SK-N-SH (cell line): ENCODE results near the gene VWF. TPM values are rescaled to one million over a fixed set of nuclear protein-coding genes. Genes with fewer than 3 reads are reported as not detected.

Source experiments
- CTCF ChIA-PET: fragments of 300-600, 350-600 bp; formaldehyde crosslinking; extraction: SDS; loops from one replicate; lab custom pipeline; 2021; lab: Yijun Ruan, JAX
- POLR2A ChIA-PET: fragments of 350-600 bp; sonication (Branson Sonifier 250); formaldehyde crosslinking; extraction: SDS; loops from one replicate; lab custom pipeline; 2020; ENCODE audit warnings: antibody characterized with exemption, inconsistent platforms; lab: Yijun Ruan, JAX
- DNase-seq: peaks from one replicate; pipeline ENCODE4 v3.0.0; 2012
- H2AFZ ChIP-seq: fragments of 200-600 bp; sonication (generic); 2 replicates; pipeline ENCODE4 v1.8.1; 2016; ENCODE audit warnings: antibody characterized with exemption, mild to moderate bottlenecking, low read depth
- H3F3A ChIP-seq: fragments of 200-600 bp; sonication (generic); replicated peaks from 2 replicates; pipeline ENCODE3; 2016; ENCODE audit warnings: antibody characterized with exemption, mild to moderate bottlenecking; ENCODE audit not compliant: insufficient read depth
- H3K27ac ChIP-seq, 2 experiments: fragments of 200-500 bp in 1 of 2; fragments of 200-600 bp in 1 of 2; sonication (Bioruptor generic) in 1 of 2; sonication (generic), shearing (Covaris generic) in 1 of 2; 2 replicates each; pipeline versions ENCODE4 v1.5.1 to v1.6.1; 2014 to 2016; ENCODE audit warnings: low read depth in 2 of 2, inconsistent platforms in 1 of 2, low read length in 1 of 2, mild to moderate bottlenecking in 1 of 2, mixed read lengths in 1 of 2
- H3K27me3 ChIP-seq: fragments of 200-600 bp; sonication (generic), shearing (Covaris generic); 2 replicates; pipeline ENCODE4 v1.6.1; 2016; ENCODE audit warnings: mixed run types; ENCODE audit not compliant: insufficient read depth
- H3K36me3 ChIP-seq, 2 experiments: fragments of 200-500 bp in 1 of 2; fragments of 200-600 bp in 1 of 2; sonication (Bioruptor generic) in 1 of 2; sonication (generic) in 1 of 2; replicated peaks in 1 of 2; 2 replicates each; pipeline versions ENCODE3 to v1.5.1; 2014 to 2016; ENCODE audit warnings: low read length in 1 of 2, mild to moderate bottlenecking in 1 of 2; ENCODE audit not compliant: insufficient read depth in 2 of 2, control insufficient read depth in 1 of 2
- H3K4me1 ChIP-seq, 2 experiments: fragments of 200-500 bp in 1 of 2; fragments of 200-600 bp in 1 of 2; sonication (Bioruptor generic) in 1 of 2; sonication (generic), shearing (Covaris generic) in 1 of 2; 2 replicates each; pipeline versions ENCODE4 v1.5.1 to v1.6.1; 2014 to 2016; ENCODE audit warnings: low read depth in 1 of 2, low read length in 1 of 2, mixed run types in 1 of 2; ENCODE audit not compliant: insufficient read depth in 2 of 2, control insufficient read depth in 1 of 2
- H3K4me2 ChIP-seq: fragments of 200-600 bp; sonication (generic), shearing (Covaris generic); 2 replicates; pipeline ENCODE4 v1.6.1; 2017; ENCODE audit warnings: mixed run types
- H3K4me3 ChIP-seq, 2 experiments: fragments of 200-500 bp in 1 of 2; fragments of 200-600 bp in 1 of 2; sonication (Bioruptor generic) in 1 of 2; sonication (generic), shearing (Covaris generic) in 1 of 2; 2 replicates each; pipeline versions ENCODE4 v1.5.1 to v1.8.1; 2014 to 2016; ENCODE audit warnings: low read depth in 2 of 2, inconsistent platforms in 1 of 2, low read length in 1 of 2, mild to moderate bottlenecking in 1 of 2, mixed read lengths in 1 of 2, moderate library complexity in 1 of 2
- H3K79me2 ChIP-seq: fragments of 200-600 bp; sonication (generic); 2 replicates; pipeline ENCODE4 v1.8.1; 2017; ENCODE audit warnings: mild to moderate bottlenecking; ENCODE audit not compliant: insufficient read depth
- H3K9ac ChIP-seq: fragments of 200-600 bp; sonication (generic); 2 replicates; pipeline ENCODE4 v1.6.1; 2017; ENCODE audit warnings: mixed run types
- H3K9me2 ChIP-seq: fragments of 200-600 bp; sonication (generic); 2 replicates; pipeline ENCODE4 v1.6.1; 2017; ENCODE audit warnings: mixed run types
- H3K9me3 ChIP-seq: fragments of 200-600 bp; sonication (generic); 2 replicates; pipeline ENCODE4 v1.6.1; 2017; ENCODE audit warnings: mixed run types, mild to moderate bottlenecking, moderate library complexity
- H4K20me1 ChIP-seq: fragments of 200-600 bp; sonication (generic); 2 replicates; pipeline ENCODE4 v1.6.1; 2017; ENCODE audit warnings: mild to moderate bottlenecking, mixed run types; ENCODE audit not compliant: insufficient read depth
- CHD2 ChIP-seq: fragments of 150-350 bp; IDR thresholded peaks from 2 replicates; pipeline ENCODE4 v1.6.1; 2018; ENCODE audit warnings: low read length; ENCODE audit not compliant: partially characterized antibody
- CTCF ChIP-seq: fragments of 200-600 bp; sonication (generic); IDR thresholded peaks from 2 replicates; pipeline ENCODE4 v1.6.1; 2017; ENCODE audit warnings: antibody characterized with exemption, mild to moderate bottlenecking, moderate library complexity
- ELF1 ChIP-seq: IDR thresholded peaks from 2 replicates; pipeline ENCODE4 v1.4.0; 2012
- EP300 ChIP-seq, 2 experiments: IDR thresholded peaks; 2 replicates each; pipeline versions ENCODE4 v1.4.0 to v1.6.1; 2012; ENCODE audit warnings: borderline replicate concordance in 1 of 2, low read depth in 1 of 2, low read length in 1 of 2
- FOSL2 ChIP-seq: IDR thresholded peaks from 2 replicates; pipeline ENCODE4 v1.4.0; 2012; ENCODE audit warnings: low read depth, mild to moderate bottlenecking, moderate library complexity, borderline replicate concordance
- FOXM1 ChIP-seq: IDR thresholded peaks from 2 replicates; pipeline ENCODE4 v1.4.0; 2012; ENCODE audit warnings: low read depth, mild to moderate bottlenecking
- GABPA ChIP-seq: IDR thresholded peaks from 2 replicates; pipeline ENCODE4 v1.4.0; 2012; ENCODE audit warnings: low read depth, mild to moderate bottlenecking
- IRF3 ChIP-seq: fragments of 150-350 bp; IDR thresholded peaks from 2 replicates; pipeline ENCODE4 v1.6.1; 2016; ENCODE audit warnings: mild to moderate bottlenecking, low read depth, low read length
- MXI1 ChIP-seq: IDR thresholded peaks from 2 replicates; pipeline ENCODE4 v1.6.1; 2012; ENCODE audit warnings: mild to moderate bottlenecking, low read depth, low read length, improper control_type of control experiment
- NFIC ChIP-seq: IDR thresholded peaks from 2 replicates; pipeline ENCODE4 v1.4.0; 2012; ENCODE audit warnings: borderline replicate concordance
- PBX3 ChIP-seq: IDR thresholded peaks from 2 replicates; pipeline ENCODE4; 2012
- POLR2AphosphoS5 ChIP-seq: IDR thresholded peaks from 2 replicates; pipeline ENCODE4 v1.6.1; 2012; ENCODE audit warnings: low read depth, low read length
- RAD21 ChIP-seq: IDR thresholded peaks from 2 replicates; pipeline ENCODE4 v1.6.1; 2012; ENCODE audit warnings: mild to moderate bottlenecking, low read length
- RFX5 ChIP-seq: IDR thresholded peaks from 2 replicates; pipeline ENCODE4 v1.6.1; 2012; ENCODE audit warnings: mild to moderate bottlenecking, improper control_type of control experiment, low read length
- SMC3 ChIP-seq: IDR thresholded peaks from 2 replicates; pipeline ENCODE4 v1.6.1; 2012; ENCODE audit warnings: low read depth, low read length, improper control_type of control experiment
- TCF12 ChIP-seq: IDR thresholded peaks from 2 replicates; pipeline ENCODE4 v1.4.0; 2012
- TEAD4 ChIP-seq: IDR thresholded peaks from 2 replicates; pipeline ENCODE4 v1.4.0; 2012; ENCODE audit warnings: mild to moderate bottlenecking, borderline replicate concordance; ENCODE audit not compliant: insufficient read depth
- YY1 ChIP-seq: IDR thresholded peaks from 2 replicates; pipeline ENCODE4 v1.4.0; 2012; ENCODE audit warnings: low read depth, mild to moderate bottlenecking
- WGBS: methylation state at CpG from one replicate; pipeline ENCODE4 v1.1.6; 2017; ENCODE audit warnings: low lambda C conversion rate; 5-methylcytosine and 5-hydroxymethylcytosine counted together
- polyA plus RNA-seq, 3 experiments: library from polyadenylated mRNA; depleted of rRNA; stranded (reverse); fragments of >200 nt; gene quantifications; 2 replicates each; pipeline ENCODE4 v1.2.3, GENCODE V29; 2012
- TF ChIP-seq, protein P1 (sequence below): IDR thresholded peaks from 2 replicates; pipeline ENCODE4 v1.6.1; 2012; ENCODE audit warnings: mild to moderate bottlenecking, low read depth, low read length, moderate library complexity

Gene VWF
- polyA plus RNA-seq, 1 of the 3 experiments (the other 2 are of a cell fraction), result 0.12 TPM

DNA sequence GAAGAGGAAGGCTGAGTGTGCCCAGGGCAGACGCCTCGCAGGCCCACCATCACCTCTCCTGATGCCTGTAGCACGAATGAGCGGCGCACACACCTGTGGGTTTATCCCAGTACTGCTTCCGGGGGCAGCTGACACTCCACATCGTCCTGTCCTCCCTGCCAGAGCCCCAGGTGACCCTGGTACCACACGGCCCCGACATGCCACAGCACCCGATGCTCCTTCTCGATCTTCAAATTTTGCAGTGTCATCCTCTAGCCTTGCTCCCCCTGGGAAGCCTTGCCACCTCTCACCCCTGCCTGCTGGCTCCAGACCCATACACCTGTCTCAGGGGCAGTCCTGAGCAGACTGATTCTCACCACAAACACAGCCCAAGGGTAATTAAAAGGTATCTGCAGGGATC lies 220.0 kb downstream of the VWF start:
- no peak overlapping the region for H3K9ac ChIP-seq
- TF ChIP-seq NFIC, result no peak
- TF ChIP-seq GABPA, result no peak
- no peak for TF ChIP-seq RAD21
- TF ChIP-seq, protein P1, sequence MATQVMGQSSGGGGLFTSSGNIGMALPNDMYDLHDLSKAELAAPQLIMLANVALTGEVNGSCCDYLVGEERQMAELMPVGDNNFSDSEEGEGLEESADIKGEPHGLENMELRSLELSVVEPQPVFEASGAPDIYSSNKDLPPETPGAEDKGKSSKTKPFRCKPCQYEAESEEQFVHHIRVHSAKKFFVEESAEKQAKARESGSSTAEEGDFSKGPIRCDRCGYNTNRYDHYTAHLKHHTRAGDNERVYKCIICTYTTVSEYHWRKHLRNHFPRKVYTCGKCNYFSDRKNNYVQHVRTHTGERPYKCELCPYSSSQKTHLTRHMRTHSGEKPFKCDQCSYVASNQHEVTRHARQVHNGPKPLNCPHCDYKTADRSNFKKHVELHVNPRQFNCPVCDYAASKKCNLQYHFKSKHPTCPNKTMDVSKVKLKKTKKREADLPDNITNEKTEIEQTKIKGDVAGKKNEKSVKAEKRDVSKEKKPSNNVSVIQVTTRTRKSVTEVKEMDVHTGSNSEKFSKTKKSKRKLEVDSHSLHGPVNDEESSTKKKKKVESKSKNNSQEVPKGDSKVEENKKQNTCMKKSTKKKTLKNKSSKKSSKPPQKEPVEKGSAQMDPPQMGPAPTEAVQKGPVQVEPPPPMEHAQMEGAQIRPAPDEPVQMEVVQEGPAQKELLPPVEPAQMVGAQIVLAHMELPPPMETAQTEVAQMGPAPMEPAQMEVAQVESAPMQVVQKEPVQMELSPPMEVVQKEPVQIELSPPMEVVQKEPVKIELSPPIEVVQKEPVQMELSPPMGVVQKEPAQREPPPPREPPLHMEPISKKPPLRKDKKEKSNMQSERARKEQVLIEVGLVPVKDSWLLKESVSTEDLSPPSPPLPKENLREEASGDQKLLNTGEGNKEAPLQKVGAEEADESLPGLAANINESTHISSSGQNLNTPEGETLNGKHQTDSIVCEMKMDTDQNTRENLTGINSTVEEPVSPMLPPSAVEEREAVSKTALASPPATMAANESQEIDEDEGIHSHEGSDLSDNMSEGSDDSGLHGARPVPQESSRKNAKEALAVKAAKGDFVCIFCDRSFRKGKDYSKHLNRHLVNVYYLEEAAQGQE, result no peak
- TF ChIP-seq CHD2, result no peak
- no peak for TF ChIP-seq TEAD4
- no peak for TF ChIP-seq POLR2AphosphoS5
- TF ChIP-seq MXI1, result no peak
- no peak for TF ChIP-seq SMC3
- TF ChIP-seq ELF1, result no peak
- no peak for TF ChIP-seq PBX3
- TF ChIP-seq FOSL2, result no peak
- no peak for TF ChIP-seq RFX5
- no peak for TF ChIP-seq IRF3
- no peak for TF ChIP-seq CTCF
- TF ChIP-seq TCF12, result no peak
- no peak for TF ChIP-seq FOXM1
- TF ChIP-seq YY1, result no peak
- TF ChIP-seq EP300 (IDR thresholded peaks at IDR 0.05; ENCODE audit: borderline replicate concordance in 1 of 2, low read depth in 1 of 2, low read length in 1 of 2), result no peak
- no peaks in the 10 kb centered on the region for H3K79me2 ChIP-seq
- no peak overlapping the region for H3K4me3 ChIP-seq
- no peak overlapping the region for H3K4me2 ChIP-seq
- WGBS, result 23% methylated on average over 11 of the region's 11 CpGs
- H3F3A ChIP-seq, result no peaks in the 10 kb centered on the region
- H3K9me2 ChIP-seq, result no peaks in the 10 kb centered on the region
- no peaks in the 10 kb centered on the region for H4K20me1 ChIP-seq
- H3K27ac ChIP-seq, result no peak overlapping the region
- no peaks in the 10 kb centered on the region for H3K4me1 ChIP-seq
- H3K9me3 ChIP-seq, result no peaks in the 10 kb centered on the region
- DNase-seq, result no peak
- H2AFZ ChIP-seq, result no peak overlapping the region
- H3K36me3 ChIP-seq, result no peaks in the 10 kb centered on the region
- POLR2A ChIA-PET, result no interaction called here
- H3K27me3 ChIP-seq, result peaks cover 17% of the 10 kb centered on the region; the same call in 1 of the 2 replicates
- CTCF ChIA-PET, result interaction anchor here (0.9 kb wide), 1 partner anchor 11 kb away, joined by 3 read pairs; no protein-coding TSS in a partner anchor
